B cell (primary cell): Measurements from ENCODE around the gene FMO2. TPM values are rescaled to one million over a fixed set of nuclear protein-coding genes. Genes with fewer than 3 reads are reported as not detected.

Source experiments
- ATAC-seq: fragments of 200-7000 bp; cut with Tn5 transposase; one replicate; pipeline ENCODE4 v1.10.0; 2021; ENCODE audit warnings: low read depth, mild to moderate bottlenecking, moderate number of reproducible peaks, moderate library complexity
- CTCF ChIA-PET: fragments of 350-600 bp; sonication (Branson Sonifier 250); formaldehyde crosslinking; loops from one replicate; lab custom pipeline; 2021; ENCODE audit warnings: antibody characterized with exemption, inconsistent platforms; lab: Charles Lee
- POLR2A ChIA-PET: fragments of 350-600 bp; sonication (Branson Sonifier 250); formaldehyde crosslinking; loops from one replicate; lab custom pipeline; 2021; ENCODE audit warnings: antibody characterized with exemption; lab: Charles Lee
- DNase-seq: peaks from one replicate; pipeline ENCODE4 v3.0.0; 2013
- H2AFZ ChIP-seq: 2 replicates; pipeline ENCODE4 v1.6.1; 2012; ENCODE audit warnings: mild to moderate bottlenecking, low read depth, low read length; ENCODE audit not compliant: insufficient read depth, poor library complexity, severe bottlenecking
- H3K27ac ChIP-seq, 2 donors: 1 replicate in 1 of 2; 2 replicates in 1 of 2; pipeline ENCODE4 v1.5.1; 2012 to 2013; ENCODE audit warnings: low read length in 2 of 2, mild to moderate bottlenecking in 2 of 2, moderate library complexity in 1 of 2
- H3K27me3 ChIP-seq, 4 experiments: fragments of 200-600 bp in 1 of 4; sonication (generic) in 1 of 4; replicated peaks in 1 of 4; 1 replicate in 2 of 4; 2 replicates in 2 of 4; pipeline versions ENCODE4 v1.6.1 to v1.7.0; 2013 to 2016; ENCODE audit warnings: low read length in 3 of 4, mild to moderate bottlenecking in 2 of 4, mixed read lengths in 1 of 4, moderate library complexity in 1 of 4; ENCODE audit not compliant: insufficient read depth in 4 of 4, control insufficient read depth in 3 of 4; ENCODE audit errors: control extremely low read depth in 1 of 4
- H3K36me3 ChIP-seq, 2 experiments: replicated peaks in 1 of 2; 1 replicate in 1 of 2; 2 replicates in 1 of 2; pipeline versions ENCODE4 v1.6.1 to v1.7.1; 2013; ENCODE audit warnings: low read length in 1 of 2; ENCODE audit not compliant: insufficient read depth in 2 of 2, control insufficient read depth in 1 of 2; ENCODE audit errors: control extremely low read depth in 1 of 2, extremely low read depth in 1 of 2
- H3K4me1 ChIP-seq, 2 donors: fragments of 200-600 bp in 1 of 2; sonication (generic) in 1 of 2; 1 replicate in 1 of 2; 2 replicates in 1 of 2; pipeline versions ENCODE4 v1.5.1 to v1.6.1; 2013 to 2017; ENCODE audit warnings: low read length in 2 of 2; ENCODE audit not compliant: control insufficient read depth in 2 of 2, insufficient read depth in 2 of 2
- H3K4me2 ChIP-seq: replicated peaks from 2 replicates; pipeline ENCODE3; 2012; ENCODE audit warnings: mild to moderate bottlenecking, low read depth, low read length; ENCODE audit not compliant: poor library complexity, severe bottlenecking
- H3K4me3 ChIP-seq, 5 experiments: fragments of 200-600 bp in 1 of 5; sonication (generic) in 1 of 5; 1 replicate in 3 of 5; 2 replicates in 2 of 5; pipeline versions ENCODE4 v1.5.1 to v1.7.0; 2011 to 2016; ENCODE audit warnings: low read length in 4 of 5, mild to moderate bottlenecking in 4 of 5, low read depth in 2 of 5, control low read depth in 1 of 5, moderate library complexity in 1 of 5; ENCODE audit not compliant: insufficient read depth in 1 of 5; ENCODE audit errors: control extremely low read depth in 1 of 5, extremely low read depth in 1 of 5
- H3K79me2 ChIP-seq: fragments of 200-600 bp; sonication (generic); one replicate; pipeline ENCODE4 v1.6.0; 2016; ENCODE audit warnings: low read length; ENCODE audit not compliant: control insufficient read depth, insufficient read depth
- H3K9ac ChIP-seq: fragments of 200-600 bp; sonication (generic); 2 replicates; pipeline ENCODE4 v1.6.1; 2017; ENCODE audit warnings: mild to moderate bottlenecking, low read length, moderate library complexity
- H3K9me3 ChIP-seq, 3 donors: one replicate each; pipeline versions ENCODE4 v1.6.1 to v1.7.1; 2013; ENCODE audit warnings: low read length in 2 of 3; ENCODE audit not compliant: control insufficient read depth in 2 of 3, insufficient read depth in 1 of 3; ENCODE audit errors: control extremely low read depth in 1 of 3
- H4K20me1 ChIP-seq: 2 replicates; pipeline ENCODE4 v1.6.0; 2012; ENCODE audit warnings: mild to moderate bottlenecking, low read length; ENCODE audit not compliant: insufficient read depth, control insufficient read depth, poor library complexity, severe bottlenecking
- H3K27ac Mint-ChIP-seq: one replicate; pipeline ENCODE4 v1.8.0; 2021; ENCODE audit warnings: mixed read lengths
- H3K27me3 Mint-ChIP-seq: one replicate; pipeline ENCODE4 v1.8.0; 2021; ENCODE audit warnings: mixed read lengths
- H3K4me1 Mint-ChIP-seq: one replicate; pipeline ENCODE4 v1.8.0; 2021; ENCODE audit warnings: mixed read lengths
- H3K4me3 Mint-ChIP-seq: one replicate; pipeline ENCODE4 v1.8.0; 2021; ENCODE audit warnings: mixed read lengths
- H3K9me3 Mint-ChIP-seq: one replicate; pipeline ENCODE4 v1.8.0; 2022; ENCODE audit warnings: mixed read lengths; ENCODE audit not compliant: insufficient read depth
- EZH2 ChIP-seq: IDR thresholded peaks from 2 replicates; pipeline ENCODE4 v1.6.1; 2012; ENCODE audit warnings: borderline replicate concordance, low read depth, mild to moderate bottlenecking, moderate library complexity, low read length; ENCODE audit not compliant: insufficient read depth, poor library complexity, severe bottlenecking
- WGBS: methylation state at CpG from one replicate; pipeline ENCODE4 v1.1.5; 2013; ENCODE audit warnings: missing lambda C conversion rate; ENCODE audit not compliant: insufficient coverage; 5-methylcytosine and 5-hydroxymethylcytosine counted together
- intact Hi-C: fragments of 100-400 bp; cut with micrococcal nuclease; formaldehyde crosslinking; loops from one replicate; pipeline ENCODE4 v1.10.0; 2022
- polyA plus RNA-seq: library from polyadenylated mRNA; depleted of rRNA; stranded (reverse); fragments of >200 nt; gene quantifications from 2 replicates; pipeline ENCODE4 v1.2.3, GENCODE V29; 2012
- total RNA-seq, 2 donors: library from RNA; stranded (reverse); fragments of 120-200 nt in 1 of 2; gene quantifications; 1 replicate in 1 of 2; 2 replicates in 1 of 2; pipeline versions ENCODE4 v1.2.3 to v1.2.4, GENCODE V29; 2013 to 2022
- TF ChIP-seq, protein P1 (sequence below): fragments of 200-600 bp; IDR thresholded peaks from one replicate; pipeline ENCODE4 v1.8.0; 2022; ENCODE audit warnings: antibody characterized with exemption, mild to moderate bottlenecking

The FMO2 gene
- total and polyA plus RNA-seq, 2 donors (not counting 1 experiment from before 2014, with no cell fraction given): not detected

GRCh38 chr1:171248841-171249240, 63.7 kb downstream of the FMO2 start:
- no peaks in the 10 kb centered on the region for H3K9me3 Mint-ChIP-seq

DNA sequence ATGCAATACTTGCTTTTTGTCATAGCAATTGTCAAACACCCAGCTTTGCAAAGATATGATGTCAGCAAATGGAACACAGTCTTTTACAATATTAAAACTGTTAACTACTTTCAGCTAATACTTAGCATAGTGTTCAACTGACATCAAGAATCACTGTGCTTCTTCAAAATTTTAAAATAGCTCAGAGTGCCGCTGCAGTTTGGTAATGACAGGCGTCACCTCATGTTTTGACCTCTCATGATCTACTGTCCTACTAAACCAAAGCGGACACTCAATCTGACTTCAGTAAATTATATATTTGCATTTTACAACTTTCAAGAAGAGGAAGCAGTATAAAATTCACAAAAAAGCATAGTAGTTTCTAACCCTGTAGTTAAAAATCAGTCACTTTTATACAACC, 65.2 kb downstream of the FMO2 start:
- Mint-ChIP-seq H3K4me1 (peaks cover 22% of the 10 kb centered on the region), H3K9me3 (no peaks in the 10 kb centered on the region), H3K27ac (no peak overlapping the region), H3K27me3 (peaks cover 26% of the 10 kb centered on the region), H3K4me3 (no peak overlapping the region)
- Histone ChIP-seq H4K20me1 (no peaks in the 10 kb centered on the region), H3K27me3 (peaks cover 0 to 10% (median 3%) of the 10 kb centered on the region in 4 experiments), H3K9me3 (no peaks in the 10 kb centered on the region), H3K4me3 (no peak overlapping the region), H3K4me1 (peaks cover 14 to 19% of the 10 kb centered on the region in 2 donors), H2AFZ (no peak overlapping the region), H3K27ac (no peak overlapping the region), H3K9ac (no peak overlapping the region), H3K4me2 (no peak overlapping the region), H3K79me2 (no peaks in the 10 kb centered on the region), H3K36me3 (no peaks in the 10 kb centered on the region)
- no CpG with 5 or more reads among the region's 3 CpGs for WGBS
- no peak for ATAC-seq
- TF ChIP-seq, protein P1, sequence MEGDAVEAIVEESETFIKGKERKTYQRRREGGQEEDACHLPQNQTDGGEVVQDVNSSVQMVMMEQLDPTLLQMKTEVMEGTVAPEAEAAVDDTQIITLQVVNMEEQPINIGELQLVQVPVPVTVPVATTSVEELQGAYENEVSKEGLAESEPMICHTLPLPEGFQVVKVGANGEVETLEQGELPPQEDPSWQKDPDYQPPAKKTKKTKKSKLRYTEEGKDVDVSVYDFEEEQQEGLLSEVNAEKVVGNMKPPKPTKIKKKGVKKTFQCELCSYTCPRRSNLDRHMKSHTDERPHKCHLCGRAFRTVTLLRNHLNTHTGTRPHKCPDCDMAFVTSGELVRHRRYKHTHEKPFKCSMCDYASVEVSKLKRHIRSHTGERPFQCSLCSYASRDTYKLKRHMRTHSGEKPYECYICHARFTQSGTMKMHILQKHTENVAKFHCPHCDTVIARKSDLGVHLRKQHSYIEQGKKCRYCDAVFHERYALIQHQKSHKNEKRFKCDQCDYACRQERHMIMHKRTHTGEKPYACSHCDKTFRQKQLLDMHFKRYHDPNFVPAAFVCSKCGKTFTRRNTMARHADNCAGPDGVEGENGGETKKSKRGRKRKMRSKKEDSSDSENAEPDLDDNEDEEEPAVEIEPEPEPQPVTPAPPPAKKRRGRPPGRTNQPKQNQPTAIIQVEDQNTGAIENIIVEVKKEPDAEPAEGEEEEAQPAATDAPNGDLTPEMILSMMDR: no peak
- no peak for TF ChIP-seq EZH2
- intact Hi-C loops: no loop called here
- ChIA-PET POLR2A (no interaction called here), CTCF (interaction anchor here (0.6 to 10.5 kb wide), 3 partner anchors 24 to 1229 kb away, joined by 4 to 144 read pairs (median 4); partner anchors contain the start of gene FMO4)
- no peak for DNase-seq

More at GRCh38 chr1:171248841-171249240, 63.7 kb downstream of the FMO2 start:
- H3K4me1 ChIP-seq: peaks cover 14 to 19% of the 10 kb centered on the region in 2 donors
- Mint-ChIP-seq H3K4me3 (no peak overlapping the region), H3K27me3 (peaks cover 26% of the 10 kb centered on the region), H3K27ac (no peak overlapping the region), H3K4me1 (peaks cover 22% of the 10 kb centered on the region)
- H3K79me2 ChIP-seq: no peaks in the 10 kb centered on the region
- DNase-seq: no peak
- ATAC-seq: no peak
- no peaks in the 10 kb centered on the region for H3K9me3 ChIP-seq
- ChIA-PET POLR2A (no interaction called here), CTCF (interaction anchor here (10.5 kb wide), 1 partner anchor 66 kb away, joined by 144 read pairs; the partner anchor contains the start of gene FMO4)
- H3K36me3 ChIP-seq: no peaks in the 10 kb centered on the region
- peaks cover 0 to 7% (median 1%) of the 10 kb centered on the region in 4 experiments for H3K27me3 ChIP-seq
- H3K4me3 ChIP-seq: no peak overlapping the region
- H3K9ac ChIP-seq: no peak overlapping the region
- no peak for TF ChIP-seq EZH2
- TF ChIP-seq, protein P1: no peak
- intact Hi-C loops: no loop called here
- H3K27ac ChIP-seq: no peak overlapping the region
- H2AFZ ChIP-seq: no peak overlapping the region
- no peaks in the 10 kb centered on the region for H4K20me1 ChIP-seq
- H3K4me2 ChIP-seq: no peak overlapping the region
- WGBS: no CpG with 5 or more reads among the region's 1 CpG
